GM21381 (cell line): ENCODE data around the gene KCNN3.

ENCODE experiments used
- ATAC-seq: cut with Tn5 transposase; IDR thresholded peaks from one replicate; pipeline ENCODE4 v1.9.1; 2021; ENCODE audit warnings: mild to moderate bottlenecking, moderate library complexity; ENCODE audit not compliant: unreplicated experiment

Gene KCNN3

DNA sequence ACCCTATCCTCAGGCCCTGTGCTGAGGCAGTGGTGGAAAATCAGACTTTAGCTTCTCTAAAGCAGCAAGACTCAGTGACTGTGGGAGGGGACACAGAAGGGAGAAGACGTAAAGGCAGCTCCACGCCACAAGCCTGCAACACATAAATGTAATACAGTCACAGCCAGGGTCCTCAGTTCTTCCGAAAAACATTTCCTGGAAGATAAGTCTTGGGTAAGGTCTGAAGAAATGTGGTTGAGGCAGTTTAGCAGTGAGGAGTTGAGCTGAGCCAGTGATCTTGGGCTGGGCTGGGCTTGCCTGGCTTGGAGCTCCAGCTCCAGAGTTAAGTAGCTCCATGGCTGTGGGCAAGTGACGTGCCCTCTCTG lies 134.3 kb downstream of the KCNN3 start:
- no peak for ATAC-seq

DNA sequence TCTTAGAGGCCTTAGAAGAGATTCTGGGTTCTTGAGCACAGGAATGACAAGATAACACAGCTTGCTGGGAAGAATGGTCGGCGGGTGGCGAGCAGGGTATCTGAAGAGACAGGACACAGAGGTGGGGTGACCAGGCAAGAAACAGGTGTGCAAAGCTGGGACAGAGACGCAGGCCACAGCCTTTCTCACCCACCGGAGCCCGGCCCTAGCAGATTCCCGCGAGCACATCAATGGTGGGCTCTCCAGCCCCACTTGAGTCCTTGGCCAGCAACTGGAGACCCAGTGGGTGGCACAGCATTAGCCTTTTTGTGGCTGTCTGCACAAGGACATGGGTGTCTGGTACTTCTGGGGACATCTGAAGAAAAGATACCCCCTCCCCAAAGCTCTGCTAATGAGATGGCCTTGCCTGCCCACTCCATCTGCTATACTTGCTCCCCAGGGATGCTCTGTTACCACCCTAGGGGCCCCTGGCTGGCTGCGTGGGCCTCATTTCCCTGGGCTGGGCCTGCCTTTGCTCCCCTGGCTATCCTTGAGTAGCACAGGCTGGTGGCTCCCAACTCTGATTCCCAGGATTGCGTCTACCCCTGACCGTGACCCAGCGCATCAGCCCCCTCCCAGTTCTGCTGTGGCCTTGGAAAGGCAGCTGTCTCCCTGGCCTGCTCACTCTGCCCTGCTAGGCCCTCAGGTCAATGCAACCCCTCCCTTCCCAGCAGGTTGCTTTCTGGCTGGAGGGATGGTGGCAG lies 134.8 kb downstream of the KCNN3 start:
- ATAC-seq: no peak

DNA sequence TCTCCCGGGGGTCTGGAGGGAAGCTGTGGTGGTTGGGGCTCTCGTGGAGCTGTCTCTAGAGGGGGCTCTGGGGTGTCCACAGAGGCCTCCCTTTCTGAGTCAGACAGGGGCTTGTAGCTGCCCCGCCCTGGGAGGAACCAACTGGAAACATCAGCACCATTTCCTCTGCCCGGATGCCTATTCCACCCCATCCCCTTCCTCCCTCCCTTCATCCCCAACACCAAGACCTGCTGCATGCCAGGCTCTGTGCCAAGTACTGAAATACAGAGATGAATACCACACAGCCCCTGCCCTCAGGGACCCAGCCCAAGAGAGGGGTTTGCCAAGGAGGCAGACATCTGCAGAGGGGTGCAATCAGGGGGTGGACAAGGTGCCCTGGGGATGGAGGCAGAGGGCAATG lies 136.5 kb downstream of the KCNN3 start:
- ATAC-seq: no peak

DNA sequence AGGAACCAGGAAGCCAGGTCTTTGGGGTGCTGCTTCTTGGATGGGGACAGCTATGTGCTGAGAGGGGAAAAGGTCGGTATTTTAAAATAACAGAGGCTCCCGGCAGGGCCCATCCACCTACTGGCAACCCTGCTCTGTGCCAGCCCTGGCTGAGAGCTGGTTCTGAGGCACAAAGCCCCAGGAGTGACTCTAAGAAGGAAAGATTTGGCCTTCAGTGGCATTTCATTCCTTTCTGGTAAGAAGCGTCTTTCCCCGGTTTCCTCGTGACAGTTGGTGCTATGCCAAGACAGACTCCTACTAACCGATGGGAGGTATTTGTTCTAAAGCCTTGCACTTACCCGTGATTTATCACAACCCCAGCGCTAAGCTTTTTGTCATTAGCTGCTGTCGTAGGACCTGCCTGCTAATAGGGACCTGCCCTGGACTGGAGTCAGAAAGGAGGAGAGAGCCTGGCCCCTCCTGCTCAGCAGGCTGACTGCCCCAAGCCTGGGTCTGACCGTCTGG lies 139.0 kb downstream of the KCNN3 start:
- ATAC-seq: no peak

DNA sequence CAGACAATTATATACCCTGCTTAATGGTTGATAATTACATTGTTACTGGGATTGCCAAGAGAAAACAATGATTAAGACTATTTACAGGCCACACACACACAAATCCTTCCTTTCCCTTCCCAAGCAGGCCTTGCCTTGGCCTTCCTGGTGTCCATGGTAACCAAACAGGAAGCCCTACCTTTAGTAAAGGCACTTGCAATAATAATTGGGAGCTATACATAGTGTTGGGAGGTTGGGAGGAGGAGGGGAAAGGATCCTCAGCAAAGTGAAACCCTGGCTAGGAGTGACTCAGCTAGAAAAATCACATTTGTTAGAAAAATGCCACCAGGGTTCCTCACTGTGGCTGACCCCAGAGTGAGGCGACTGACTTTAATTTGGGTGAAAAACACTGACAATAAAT lies 139.8 kb downstream of the KCNN3 start:
- ATAC-seq: no peak

DNA sequence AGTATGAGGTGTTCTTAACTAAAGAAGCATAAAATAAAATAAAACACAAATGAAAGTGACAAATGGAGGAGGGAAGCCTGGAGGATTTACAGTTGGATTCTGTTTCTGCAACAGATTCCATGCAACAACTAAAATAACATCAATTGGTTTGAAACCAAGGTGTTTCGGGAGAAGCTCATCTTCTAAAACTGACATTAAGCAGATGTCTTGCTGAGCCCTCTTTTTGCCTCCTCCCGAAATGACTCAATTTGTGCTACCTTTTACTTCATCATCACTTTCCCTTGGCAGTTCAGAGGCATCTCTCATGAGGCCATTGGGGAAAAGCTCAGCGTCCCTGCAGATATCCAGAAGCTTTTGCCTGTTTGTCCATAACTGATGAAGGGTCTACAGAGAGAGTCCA lies 140.5 kb downstream of the KCNN3 start:
- no peak for ATAC-seq

DNA sequence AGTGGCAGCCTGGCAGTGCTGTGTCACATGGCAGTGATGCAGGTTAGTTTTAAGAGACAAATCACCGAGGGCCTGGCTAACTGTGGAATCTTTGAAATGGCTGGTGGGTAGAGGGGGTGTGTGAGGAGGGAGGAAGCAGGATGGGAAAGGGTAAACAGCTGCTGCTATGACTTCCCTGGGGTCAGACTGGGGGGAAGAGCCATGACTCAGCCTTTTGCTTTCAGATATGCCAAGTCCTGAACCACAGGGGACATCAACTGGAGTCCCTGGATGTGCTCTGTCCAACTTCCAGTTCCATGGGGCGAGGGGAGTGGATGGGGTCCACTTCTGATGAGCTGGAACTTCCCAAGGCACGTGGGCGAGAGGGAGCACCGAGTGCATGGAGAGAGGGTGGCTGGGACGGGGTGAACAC lies 141.0 kb downstream of the KCNN3 start:
- ATAC-seq: no peak

DNA sequence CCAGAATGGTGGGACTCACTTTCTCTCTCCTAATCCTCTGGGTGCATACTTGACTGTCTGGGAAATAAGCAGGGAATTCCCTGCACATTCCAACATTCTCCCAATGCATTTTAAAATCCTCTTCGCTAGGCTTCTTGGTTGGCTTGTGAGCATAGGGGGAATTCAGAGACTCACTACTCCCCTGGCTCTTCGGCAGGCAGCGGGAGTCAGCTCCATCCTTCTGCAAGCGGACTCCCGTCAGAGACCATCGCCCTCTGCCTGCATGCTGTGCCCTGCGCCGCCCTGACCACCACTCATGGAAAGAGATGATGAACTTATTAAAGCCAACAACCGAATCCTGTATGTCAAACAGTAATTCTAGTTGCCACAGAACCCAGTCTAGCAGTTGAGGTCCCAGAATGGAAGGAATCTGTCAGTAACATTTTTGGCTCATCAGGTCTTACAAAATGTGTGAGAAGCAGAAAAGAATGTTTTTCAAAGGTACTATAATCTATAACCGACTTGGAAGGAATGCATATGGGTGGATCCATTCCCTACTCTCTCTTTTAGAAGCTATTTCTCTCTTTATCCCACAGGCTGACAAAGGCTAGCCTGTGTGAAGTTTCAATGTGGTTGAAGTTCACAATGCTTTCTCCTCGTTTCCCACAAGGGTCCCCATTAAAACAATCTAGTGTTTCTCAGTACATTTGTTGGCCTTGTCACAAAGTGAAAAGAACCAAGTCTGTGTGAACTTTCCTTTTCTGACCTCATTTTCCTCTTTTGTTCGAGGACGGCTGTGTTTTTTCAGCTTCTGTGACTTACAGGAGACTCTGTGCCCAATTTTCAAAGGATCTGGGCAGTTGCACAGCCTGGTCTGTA lies 143.0 kb downstream of the KCNN3 start:
- no peak for ATAC-seq

DNA sequence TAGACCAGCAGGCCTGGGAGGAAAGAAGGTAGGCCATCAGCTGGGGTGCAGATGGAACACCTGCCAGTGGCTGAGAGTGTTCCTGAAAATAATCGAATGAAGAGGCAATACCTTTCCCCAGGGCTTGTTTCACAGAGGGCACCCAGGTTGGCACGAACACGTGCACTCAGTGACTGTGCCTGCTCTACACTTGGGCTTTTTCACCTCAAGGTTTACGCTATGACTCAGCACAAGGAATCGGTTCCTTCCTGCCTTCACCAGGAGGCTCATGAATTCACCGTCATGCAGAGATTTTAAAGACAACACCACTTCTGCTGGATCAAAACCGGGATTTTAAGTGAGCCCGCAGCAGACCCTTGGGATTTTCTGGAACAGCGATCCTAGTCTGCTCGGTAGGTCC lies 143.6 kb downstream of the KCNN3 start:
- ATAC-seq: no peak

DNA sequence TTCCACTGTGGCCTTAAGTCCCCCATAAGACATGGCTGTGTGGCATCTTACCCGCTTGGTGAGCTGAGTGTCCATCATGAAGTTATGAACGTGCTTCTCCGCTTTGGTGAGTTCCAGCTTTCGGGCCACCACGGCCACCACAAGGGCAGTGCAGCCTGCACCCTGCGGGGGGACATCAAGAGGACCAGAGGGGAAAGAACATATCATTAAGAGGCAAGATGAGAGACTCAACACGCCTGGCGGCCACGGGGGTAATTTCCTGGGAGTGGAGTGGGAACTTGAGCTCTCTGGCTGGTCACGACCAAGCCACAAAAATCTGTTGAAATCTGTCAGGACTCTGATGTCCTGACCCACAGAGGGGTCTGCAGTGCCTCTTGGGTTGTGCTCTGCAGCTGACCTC lies 144.2 kb downstream of the KCNN3 start:
- no peak for ATAC-seq

DNA sequence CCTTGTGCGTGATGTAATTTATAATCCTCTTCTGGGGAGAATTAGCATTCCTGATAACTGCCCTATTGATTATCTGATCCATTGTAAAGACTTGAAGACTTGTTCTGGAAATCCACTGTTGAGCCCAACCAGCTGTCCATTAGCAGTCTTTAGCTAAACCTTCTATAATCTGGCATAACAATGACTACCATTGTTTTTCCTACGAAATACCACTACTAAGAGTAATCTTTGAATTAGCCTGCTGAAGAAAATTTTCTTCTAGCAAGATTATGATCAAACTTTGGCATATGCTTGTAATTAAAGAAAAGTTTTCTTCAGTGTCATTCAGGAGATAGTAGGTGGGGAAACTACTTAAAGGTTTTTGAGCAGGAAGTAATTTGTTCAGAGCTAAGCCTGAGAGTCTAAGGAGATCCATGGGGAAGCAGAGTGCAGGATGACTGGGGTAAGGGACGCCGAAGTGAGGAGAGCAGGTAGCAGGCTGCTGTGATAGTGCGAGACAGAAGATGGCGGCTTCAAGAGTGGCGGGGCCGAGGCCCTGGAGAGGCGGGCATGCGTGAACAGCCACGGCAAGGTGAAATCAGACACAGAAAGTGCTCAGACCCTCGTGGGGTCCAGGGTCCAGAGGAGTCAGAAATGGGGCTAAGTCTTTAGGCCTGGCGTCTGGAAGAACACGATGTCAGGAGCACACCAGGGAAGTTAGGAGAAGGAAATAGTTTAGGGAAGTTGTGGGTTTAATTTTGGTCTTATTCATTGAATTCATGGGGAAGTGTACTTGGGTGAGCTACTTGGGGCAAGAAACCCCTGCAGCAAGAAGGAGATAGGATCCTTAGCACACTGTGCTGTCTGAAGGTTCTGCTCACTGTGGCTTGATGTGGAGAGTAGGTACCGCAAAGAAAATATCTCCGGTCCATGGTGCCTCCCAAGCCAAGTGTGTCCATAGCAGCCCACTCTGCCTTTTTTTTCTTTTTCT lies 149.5 kb downstream of the KCNN3 start:
- ATAC-seq: no peak

DNA sequence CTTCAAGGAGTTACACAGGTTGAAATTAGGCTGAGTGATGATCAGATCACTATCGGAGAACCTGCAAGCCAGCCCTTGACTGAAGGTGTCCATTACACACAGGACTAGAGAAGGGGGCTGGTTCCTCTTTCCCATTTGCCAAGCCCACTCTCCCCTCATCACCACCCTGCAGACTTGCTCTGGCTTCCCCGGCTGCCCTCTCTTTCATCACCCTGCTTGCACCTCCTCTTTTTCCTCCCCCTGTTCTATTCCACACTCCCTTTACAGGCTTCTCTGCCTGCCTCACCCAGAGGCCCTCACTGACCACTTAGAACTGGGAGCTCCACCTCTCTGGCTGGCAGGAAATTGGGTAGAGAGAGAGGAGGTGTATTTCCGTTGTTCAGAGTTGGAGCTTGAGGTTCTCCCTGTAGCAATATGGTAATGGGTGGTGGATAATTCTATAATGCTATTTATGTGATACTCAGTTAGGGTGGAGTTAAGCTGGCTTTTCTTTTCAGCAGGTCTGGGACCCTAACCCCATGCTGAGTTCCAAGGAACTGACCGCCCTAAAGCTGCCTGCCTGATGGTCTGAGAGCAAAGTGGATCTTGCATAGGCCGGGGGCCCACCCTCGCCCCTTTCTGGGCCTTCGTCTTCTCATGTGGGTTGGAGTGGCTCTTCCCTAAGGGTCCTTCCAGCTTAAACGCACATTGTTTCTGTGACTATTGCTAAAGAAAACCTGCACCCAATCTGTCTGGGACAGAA lies 150.3 kb downstream of the KCNN3 start:
- no peak for ATAC-seq

DNA sequence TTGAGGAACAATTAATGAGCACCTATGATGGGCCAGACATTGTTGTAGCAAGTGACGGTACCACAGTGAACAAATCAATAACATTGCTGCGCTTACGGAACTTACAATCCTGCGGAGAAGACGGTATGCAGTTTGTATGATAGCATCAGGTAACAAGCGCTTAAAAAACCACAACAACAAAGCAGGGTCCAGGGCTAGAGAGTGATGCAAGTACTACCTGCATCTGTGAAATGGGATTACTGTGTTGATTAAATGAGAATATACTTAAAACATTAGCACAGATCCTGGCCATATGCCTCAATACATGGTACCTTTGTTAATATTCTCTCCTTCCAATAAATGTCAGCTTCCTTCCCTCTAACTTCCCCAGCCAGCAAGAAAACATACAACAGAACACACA lies 151.5 kb downstream of the KCNN3 start:
- no peak for ATAC-seq

DNA sequence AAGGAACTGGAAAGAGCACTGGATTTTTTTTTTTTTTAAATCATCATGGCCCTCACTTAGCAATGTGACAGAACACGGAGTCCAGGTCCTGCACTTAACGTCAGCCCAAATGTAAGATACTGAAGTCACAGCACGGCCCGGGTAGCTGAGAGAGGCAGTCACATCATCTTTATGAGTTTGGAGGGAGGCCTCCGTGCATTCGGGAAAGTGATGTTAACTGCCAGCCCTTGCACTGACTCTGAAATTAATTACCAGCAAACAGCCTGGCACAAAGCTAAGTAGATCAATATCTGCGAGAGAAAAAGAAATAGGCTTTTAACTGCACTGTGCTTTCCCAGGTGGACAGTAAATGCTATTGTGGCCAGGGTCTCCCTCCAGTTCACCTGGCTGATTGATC lies 152.6 kb downstream of the KCNN3 start:
- no peak for ATAC-seq

DNA sequence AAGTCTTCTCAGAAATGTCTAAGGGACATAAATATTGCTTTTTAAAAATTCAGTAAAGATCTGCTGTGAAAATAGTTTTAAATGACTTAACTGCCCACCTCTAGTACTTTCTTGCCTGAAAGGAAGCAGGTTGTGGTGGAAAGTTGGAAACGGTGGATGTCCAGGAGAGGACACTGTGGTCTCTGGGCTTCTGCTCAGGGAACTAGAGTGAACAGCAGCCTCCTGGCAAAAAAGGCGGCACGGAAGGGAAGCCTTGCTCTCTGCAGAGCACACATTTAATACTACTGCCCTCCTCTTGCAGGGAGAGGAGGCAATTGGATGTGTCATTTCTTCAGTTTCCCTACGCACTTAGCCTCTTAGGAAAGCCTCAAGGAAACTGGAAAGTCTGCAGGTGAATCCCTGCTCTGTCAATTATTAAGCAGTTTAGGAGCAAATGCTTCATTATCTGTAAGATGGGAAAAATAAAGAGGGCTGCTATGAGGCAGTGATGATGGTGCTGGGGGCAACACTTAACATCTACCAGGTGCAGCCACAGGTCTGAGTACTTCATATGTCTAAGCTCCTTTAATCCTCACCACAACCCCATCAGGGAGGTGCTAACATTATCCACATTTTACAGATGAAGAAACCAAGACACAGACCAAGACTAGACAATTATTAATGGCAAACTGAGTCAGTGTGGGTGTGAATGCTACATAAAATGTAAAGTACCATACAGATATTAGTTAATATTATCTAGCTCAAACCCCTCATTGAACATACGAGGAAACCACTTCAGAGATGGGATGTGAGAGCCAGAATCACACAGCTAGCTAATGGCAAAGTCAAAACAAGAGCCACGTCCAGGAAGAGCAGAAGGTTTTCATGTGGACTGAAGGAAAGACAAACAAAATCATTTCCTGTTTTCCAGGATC lies 153.2 kb downstream of the KCNN3 start:
- no peak for ATAC-seq

DNA sequence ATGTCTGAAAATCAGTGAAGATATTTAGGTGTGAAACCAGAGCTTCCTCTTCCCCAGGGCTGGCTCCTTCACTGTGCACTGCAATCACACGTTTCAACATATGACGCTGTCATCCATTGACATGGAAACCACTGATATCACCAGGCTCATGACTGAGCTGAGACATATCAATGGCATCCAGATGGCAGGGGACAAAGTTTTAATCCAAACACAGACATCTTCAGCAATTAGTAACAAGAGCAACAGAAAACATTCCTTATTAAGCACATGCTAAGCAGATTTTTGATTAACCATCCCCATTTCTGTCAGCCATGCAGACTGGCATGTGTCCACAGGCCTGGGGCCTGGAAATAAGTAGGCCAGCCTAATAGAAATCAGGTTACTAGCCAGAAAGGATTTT lies 154.1 kb downstream of the KCNN3 start:
- no peak for ATAC-seq

DNA sequence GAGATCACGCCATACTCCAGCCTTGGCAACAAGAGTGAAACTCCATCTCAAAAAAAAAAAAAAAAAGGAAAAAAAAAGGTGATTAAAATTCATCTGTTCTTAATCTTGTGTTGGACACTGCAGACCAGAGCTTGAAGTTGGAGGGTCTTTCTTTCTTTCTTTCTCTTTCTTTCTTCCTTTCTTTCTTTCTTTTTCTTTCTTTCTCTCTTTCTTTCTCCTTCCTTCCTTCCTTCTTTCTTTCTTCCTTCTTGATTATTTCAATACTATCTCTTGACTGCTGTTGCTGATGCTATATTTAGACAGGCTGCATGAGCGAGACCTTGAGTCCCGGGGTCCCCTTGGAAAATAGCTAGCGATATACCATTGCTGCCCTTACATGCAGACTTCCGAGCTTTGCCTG lies 154.7 kb downstream of the KCNN3 start:
- ATAC-seq: no peak

DNA sequence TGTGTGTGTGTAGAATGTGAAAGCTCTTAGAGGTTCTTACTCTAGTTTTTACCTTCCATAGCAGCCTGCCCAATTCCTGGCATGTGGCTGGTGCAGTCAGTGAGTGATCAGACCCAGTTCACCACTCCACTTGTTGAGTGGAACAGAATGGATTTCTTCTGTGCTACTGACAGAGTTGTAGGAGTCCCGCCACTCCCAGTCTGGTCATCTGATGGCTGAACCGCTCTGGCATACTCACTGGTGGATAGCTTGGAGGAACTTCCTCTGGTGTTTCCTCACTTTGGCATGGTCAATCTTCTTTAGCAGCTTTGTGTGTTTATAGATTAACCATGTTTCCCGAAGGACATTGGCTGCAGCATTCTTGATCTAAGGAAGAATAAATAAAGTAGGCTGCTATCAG lies 155.4 kb downstream of the KCNN3 start:
- ATAC-seq: no peak

DNA sequence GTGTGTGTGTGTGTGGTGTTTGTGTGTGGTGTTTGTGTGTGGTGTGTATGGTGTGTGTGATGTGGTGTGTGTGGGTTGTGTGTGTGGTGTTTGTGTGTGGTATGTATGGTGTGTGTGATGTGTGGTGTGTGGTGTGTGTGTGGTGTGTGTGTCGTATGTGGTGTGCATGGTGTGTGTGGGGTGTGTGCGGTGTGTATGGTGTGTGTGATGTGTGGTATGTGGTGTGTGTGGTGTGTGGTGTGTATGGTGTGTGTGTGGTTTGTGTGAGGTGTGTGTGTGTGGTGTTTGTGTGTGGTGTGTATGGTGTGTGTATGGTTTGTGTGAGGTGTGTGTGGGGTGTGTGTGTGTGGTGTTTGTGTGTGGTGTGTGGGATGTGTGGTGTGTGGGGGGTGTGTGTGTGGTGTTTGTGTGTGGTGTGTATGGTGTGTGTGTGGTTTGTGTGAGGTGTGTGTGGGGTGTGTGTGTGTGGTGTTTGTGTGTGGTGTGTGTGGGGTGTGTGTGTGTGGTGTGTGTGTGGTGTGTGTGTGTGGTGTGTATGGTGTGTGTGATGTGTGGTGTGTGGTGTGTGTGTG lies 155.9 kb downstream of the KCNN3 start:
- ATAC-seq: no peak
